Activated T-helper 2 cell treated with anti-CD3 and anti-CD28 coated beads, Interferon-gamma antibody, Interleukin-2, Interleukin-4, amounts not matched to agents 10 μg/mL and 5 μg/mL and 100 μg/mL, durations not matched to agents 14 hours and 24 hours and 36 hours (primary cell): ENCODE measurements around the gene TMED1. TPM values are rescaled to one million over a fixed set of nuclear protein-coding genes. Genes with fewer than 3 reads are reported as not detected.

Experiments
- DNase-seq: peaks from one replicate; pipeline ENCODE4 v3.0.0; 2021; ENCODE audit warnings: low spot score
- H3K27ac Mint-ChIP-seq: one replicate; pipeline ENCODE4 v1.8.0; 2021; ENCODE audit warnings: mixed read lengths
- H3K27me3 Mint-ChIP-seq: one replicate; pipeline ENCODE4 v1.8.0; 2021; ENCODE audit warnings: low read depth, mixed read lengths
- H3K36me3 Mint-ChIP-seq: one replicate; pipeline ENCODE4 v1.8.0; 2021; ENCODE audit warnings: low read depth, mixed read lengths
- H3K4me1 Mint-ChIP-seq: one replicate; pipeline ENCODE4 v1.8.0; 2021; ENCODE audit warnings: low read depth, mixed read lengths
- H3K4me3 Mint-ChIP-seq: one replicate; pipeline ENCODE4 v1.8.0; 2021; ENCODE audit warnings: low read depth, mild to moderate bottlenecking, moderate library complexity, mixed read lengths
- H3K9me3 Mint-ChIP-seq: one replicate; pipeline ENCODE4 v1.8.0; 2021; ENCODE audit warnings: mixed read lengths
- intact Hi-C: fragments of 100-400 bp; cut with micrococcal nuclease; formaldehyde crosslinking; loops from one replicate; pipeline ENCODE4 v1.15.1; 2023
- total RNA-seq: library from RNA; stranded (reverse); gene quantifications from 2 replicates; pipeline ENCODE4 v1.2.3, GENCODE V29; 2022

Gene TMED1
- total RNA-seq, 1 donor from 2014 or later, result 16.7 TPM

- Mint-ChIP-seq H3K27ac (peak overlapping the region; percentile 65), H3K36me3 (peaks cover 54% of the 10 kb centered on the region), H3K4me1 (peaks cover 21% of the 10 kb centered on the region), H3K27me3 (no peaks in the 10 kb centered on the region), H3K9me3 (no peaks in the 10 kb centered on the region), H3K4me3 (no peak overlapping the region)
- DNase-seq, result peak; percentile 24
- intact Hi-C loops, result no loop called here
Measured at GRCh38 chr19:10808937-10809649, 26.9 kb downstream of the TMED1 start.

- no peak overlapping the region for H3K27ac Mint-ChIP-seq
Measured at GRCh38 chr19:10805758-10806247, 30.2 kb downstream of the TMED1 start.

DNA sequence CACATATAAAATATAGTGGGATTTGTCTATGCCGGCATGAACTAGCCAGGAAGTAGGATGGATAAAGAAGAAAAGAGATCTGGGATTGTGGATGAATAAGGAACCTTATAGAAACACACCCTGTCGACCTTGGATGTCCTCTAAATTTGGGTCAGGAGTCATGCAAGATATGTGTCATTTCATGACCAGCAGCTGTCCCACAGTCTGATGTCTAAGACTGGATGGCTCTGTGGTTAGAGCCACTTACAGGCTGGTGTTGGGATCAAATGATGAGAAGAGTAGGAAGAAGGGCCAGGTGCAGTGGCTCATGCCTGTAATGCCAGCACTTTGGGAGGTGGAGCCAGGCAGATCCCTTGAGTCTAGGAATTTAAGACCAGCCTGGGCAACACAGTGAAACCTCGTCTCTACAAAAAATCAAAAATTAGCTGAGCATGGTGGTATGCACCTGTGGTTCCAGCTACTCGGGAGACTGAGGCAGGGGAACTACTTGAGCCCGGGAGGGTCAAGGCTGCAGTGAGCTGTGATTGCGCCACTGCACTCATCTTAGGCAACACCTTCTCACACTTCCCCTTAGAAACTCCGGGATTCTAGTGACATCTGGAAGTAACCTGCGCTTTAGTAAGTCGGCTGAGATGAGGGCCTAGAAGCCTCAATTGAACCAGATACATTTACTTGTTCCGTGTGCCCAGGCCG is 30.8 kb downstream of the TMED1 start:
- Mint-ChIP-seq H3K27ac (peak overlapping the region; percentile 31), H3K4me1 (peaks cover 16% of the 10 kb centered on the region), H3K9me3 (no peaks in the 10 kb centered on the region), H3K36me3 (peaks cover 68% of the 10 kb centered on the region), H3K4me3 (no peak overlapping the region), H3K27me3 (no peaks in the 10 kb centered on the region)
- intact Hi-C loops, result no loop called here
- no peak for DNase-seq

More at GRCh38 chr19:10805758-10806247, 30.2 kb downstream of the TMED1 start:
- H3K4me3 Mint-ChIP-seq, result no peak overlapping the region
- peaks cover 16% of the 10 kb centered on the region for H3K4me1 Mint-ChIP-seq
- H3K9me3 Mint-ChIP-seq, result no peaks in the 10 kb centered on the region
- DNase-seq, result no peak
- peaks cover 64% of the 10 kb centered on the region for H3K36me3 Mint-ChIP-seq
- no peaks in the 10 kb centered on the region for H3K27me3 Mint-ChIP-seq
- intact Hi-C loops, result no loop called here

DNA sequence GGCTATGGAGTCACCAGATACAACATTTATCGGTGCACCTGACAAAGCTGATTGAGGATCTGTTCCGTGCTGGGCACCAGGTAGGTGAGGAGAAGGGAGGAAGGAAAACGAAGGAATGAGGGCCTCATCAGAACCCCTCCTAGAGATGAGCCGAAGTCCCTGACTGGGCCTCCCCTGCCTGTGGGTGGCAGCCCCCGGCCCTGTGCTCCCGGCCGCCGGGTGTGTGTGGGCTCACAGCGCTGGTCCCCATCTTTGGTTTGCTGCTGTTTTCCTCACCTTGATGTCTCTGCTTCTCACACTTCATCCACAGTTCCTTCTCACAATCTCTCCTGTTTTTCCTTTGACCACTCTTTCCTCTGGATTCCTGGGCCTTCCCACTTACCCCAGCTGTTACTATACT is 32.8 kb downstream of the TMED1 start:
- Mint-ChIP-seq H3K4me3 (no peak overlapping the region), H3K27ac (no peak overlapping the region)

DNA sequence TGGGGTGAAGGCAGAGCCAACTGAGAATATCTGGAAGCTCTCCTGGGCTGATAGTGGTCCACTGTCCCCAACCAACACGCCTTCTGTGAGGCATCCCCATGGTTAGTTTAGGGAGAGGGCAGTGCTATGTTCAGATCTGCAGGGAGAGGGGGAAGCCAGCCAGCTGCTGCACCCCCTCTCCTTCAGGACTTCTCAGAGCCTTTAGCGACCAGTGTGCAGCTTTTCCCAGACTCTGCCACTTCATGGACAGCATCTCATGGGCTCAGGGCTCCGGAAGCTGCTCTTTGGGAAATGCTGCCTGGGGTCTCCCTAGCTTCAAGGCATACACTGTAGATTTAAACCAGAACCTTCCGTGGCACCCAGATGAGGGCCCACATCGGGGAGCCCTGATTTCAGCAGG is 33.5 kb downstream of the TMED1 start:
- H3K27me3 Mint-ChIP-seq, result no peaks in the 10 kb centered on the region
- H3K9me3 Mint-ChIP-seq, result no peaks in the 10 kb centered on the region
- H3K36me3 Mint-ChIP-seq, result peaks cover 60% of the 10 kb centered on the region
- H3K4me1 Mint-ChIP-seq, result peaks cover 11% of the 10 kb centered on the region
- no peak overlapping the region for H3K4me3 Mint-ChIP-seq
- intact Hi-C loops, result no loop called here
- H3K27ac Mint-ChIP-seq, result no peak overlapping the region
- no peak for DNase-seq

More for the DNA sequence above, 32.8 kb downstream of the TMED1 start:
- H3K4me1 Mint-ChIP-seq, result peaks cover 8% of the 10 kb centered on the region
- intact Hi-C loops, result no loop called here
- no peaks in the 10 kb centered on the region for H3K27me3 Mint-ChIP-seq
- H3K9me3 Mint-ChIP-seq, result no peaks in the 10 kb centered on the region
- H3K36me3 Mint-ChIP-seq, result peaks cover 60% of the 10 kb centered on the region
- no peak for DNase-seq

DNA sequence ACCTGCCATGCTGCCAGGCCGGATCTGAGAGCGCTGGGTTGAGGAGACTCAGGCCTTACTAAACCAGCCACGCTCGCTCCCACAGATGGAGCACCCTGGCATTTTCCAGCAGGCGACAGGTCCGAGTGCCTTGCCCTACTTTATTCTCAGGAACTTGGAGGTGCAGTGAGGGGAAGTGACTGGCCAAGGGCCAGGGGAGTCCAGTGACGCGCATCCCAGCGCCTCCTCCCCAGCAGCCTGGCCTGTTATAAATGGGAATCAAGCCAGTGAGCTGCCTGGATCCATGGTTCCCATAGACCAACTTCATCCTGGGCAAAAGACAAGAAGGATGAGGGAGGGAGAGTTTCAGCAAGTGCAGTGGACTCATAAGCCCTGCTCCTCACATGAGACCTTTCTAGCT is 35.5 kb downstream of the TMED1 start:
- DNase-seq, result no peak
- Mint-ChIP-seq H3K4me3 (no peak overlapping the region), H3K9me3 (no peaks in the 10 kb centered on the region), H3K4me1 (peaks cover 17% of the 10 kb centered on the region), H3K36me3 (peaks cover 62% of the 10 kb centered on the region), H3K27me3 (no peaks in the 10 kb centered on the region), H3K27ac (no peak overlapping the region)
- intact Hi-C loops, result no loop called here

GRCh38 chr19:10797541-10798256 is 38.3 kb downstream of the TMED1 start:
- Mint-ChIP-seq H3K4me1 (peaks cover 17% of the 10 kb centered on the region), H3K4me3 (peak overlapping the region; percentile 73), H3K36me3 (peaks cover 61% of the 10 kb centered on the region), H3K27me3 (no peaks in the 10 kb centered on the region), H3K9me3 (no peaks in the 10 kb centered on the region), H3K27ac (peak overlapping the region; percentile 97)
- peak; percentile 73 for DNase-seq
- intact Hi-C loops, result loop anchor here (1.0 kb wide), 1 partner anchor 80 kb away; no protein-coding TSS in a partner anchor

DNA sequence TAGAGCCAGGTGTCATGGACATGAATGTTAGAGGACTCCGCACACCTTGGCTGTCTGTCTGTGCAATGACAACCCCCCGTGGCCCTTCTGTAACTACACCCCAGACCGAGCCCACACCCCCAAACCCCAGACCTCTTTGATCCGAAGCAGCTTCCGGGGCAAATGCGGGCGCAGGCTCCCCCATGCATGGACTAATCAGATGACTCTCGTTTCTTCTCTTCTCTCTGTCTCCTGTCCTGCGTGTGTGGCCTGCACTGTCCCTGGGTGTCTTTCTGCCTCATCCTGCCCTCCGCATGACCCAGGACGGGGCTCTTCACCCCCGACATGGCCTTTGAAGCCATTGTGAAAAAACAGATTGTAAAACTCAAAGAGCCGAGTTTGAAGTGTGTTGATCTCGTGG is 38.9 kb downstream of the TMED1 start:
- Mint-ChIP-seq H3K27me3 (no peaks in the 10 kb centered on the region), H3K4me1 (peaks cover 17% of the 10 kb centered on the region), H3K9me3 (no peaks in the 10 kb centered on the region), H3K27ac (peak overlapping the region; percentile 97), H3K4me3 (peak overlapping the region; percentile 73), H3K36me3 (peaks cover 59% of the 10 kb centered on the region)
- intact Hi-C loops, result loop anchor here (1.0 kb wide), 1 partner anchor 80 kb away; no protein-coding TSS in a partner anchor
- no peak for DNase-seq

DNA sequence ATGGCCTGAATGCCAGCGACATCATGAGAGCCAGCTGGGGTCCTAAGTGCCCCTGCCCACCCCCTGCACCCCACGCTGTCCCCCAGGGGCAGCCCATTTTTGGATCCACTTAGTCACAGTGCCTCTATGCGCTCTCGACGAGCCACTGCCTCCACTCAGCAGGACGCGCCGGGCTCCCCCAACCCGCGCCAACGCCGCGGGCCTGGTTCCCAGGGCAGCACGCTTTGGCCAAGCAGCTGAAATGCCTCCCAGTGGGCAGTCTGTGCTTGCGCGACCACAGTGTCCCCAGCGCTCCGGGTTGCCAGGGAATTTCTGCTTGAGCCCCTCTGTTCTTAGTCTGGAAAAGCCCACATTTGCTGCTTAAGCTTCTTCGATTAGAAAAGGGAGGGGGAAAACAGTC is 39.4 kb downstream of the TMED1 start:
- peak overlapping the region; percentile 97 for H3K27ac Mint-ChIP-seq
- intact Hi-C loops, result loop anchor here (1.0 kb wide), 1 partner anchor 79 kb away; no protein-coding TSS in a partner anchor
- peaks cover 17% of the 10 kb centered on the region for H3K4me1 Mint-ChIP-seq
- no peaks in the 10 kb centered on the region for H3K9me3 Mint-ChIP-seq
- peaks cover 59% of the 10 kb centered on the region for H3K36me3 Mint-ChIP-seq
- H3K4me3 Mint-ChIP-seq, result no peak overlapping the region
- no peak for DNase-seq
- no peaks in the 10 kb centered on the region for H3K27me3 Mint-ChIP-seq

GRCh38 chr19:10789866-10790265 is 46.1 kb downstream of the TMED1 start:
- H3K27ac Mint-ChIP-seq, result no peak overlapping the region

DNA sequence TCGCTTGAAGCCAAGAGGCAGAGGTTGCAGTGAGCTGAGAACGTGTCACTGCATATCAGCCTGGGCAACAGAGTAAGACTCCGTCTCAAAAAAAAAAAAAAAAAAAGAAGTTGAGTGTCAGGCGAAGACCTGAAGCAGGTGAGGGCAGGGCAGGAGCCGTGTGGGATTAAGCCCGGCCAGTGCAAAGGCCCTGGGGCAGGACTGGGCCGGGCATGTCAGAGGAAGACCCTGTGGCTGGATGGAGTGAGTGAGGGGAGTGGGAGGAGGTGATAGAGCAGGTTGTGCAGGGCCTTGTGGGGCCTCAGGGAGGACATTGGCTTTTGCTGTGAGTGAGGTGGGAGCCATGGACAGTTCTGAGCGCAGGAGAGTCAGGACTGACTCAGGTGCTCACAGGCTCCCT is 47.9 kb downstream of the TMED1 start:
- Mint-ChIP-seq H3K4me3 (no peak overlapping the region), H3K36me3 (peaks cover 57% of the 10 kb centered on the region), H3K9me3 (no peaks in the 10 kb centered on the region), H3K4me1 (no peaks in the 10 kb centered on the region), H3K27me3 (no peaks in the 10 kb centered on the region), H3K27ac (no peak overlapping the region)
- intact Hi-C loops, result no loop called here
- DNase-seq, result no peak

More at GRCh38 chr19:10789866-10790265, 46.1 kb downstream of the TMED1 start:
- Mint-ChIP-seq H3K36me3 (peaks cover 60% of the 10 kb centered on the region), H3K4me3 (no peak overlapping the region), H3K4me1 (no peaks in the 10 kb centered on the region), H3K27me3 (no peaks in the 10 kb centered on the region), H3K9me3 (no peaks in the 10 kb centered on the region)
- intact Hi-C loops, result no loop called here
- no peak for DNase-seq

- Mint-ChIP-seq H3K4me3 (no peak overlapping the region), H3K36me3 (peaks cover 79% of the 10 kb centered on the region), H3K4me1 (no peaks in the 10 kb centered on the region), H3K9me3 (no peaks in the 10 kb centered on the region), H3K27me3 (no peaks in the 10 kb centered on the region), H3K27ac (no peak overlapping the region)
- DNase-seq, result no peak
- intact Hi-C loops, result no loop called here
Measured at GRCh38 chr19:10784257-10784656, 51.8 kb downstream of the TMED1 start.
